GM19455 (cell line): ENCODE data around the gene SIK2.

Source experiments
- ATAC-seq: cut with Tn5 transposase; IDR thresholded peaks from one replicate; pipeline ENCODE4 v1.9.1; 2021; ENCODE audit not compliant: unreplicated experiment

The SIK2 gene

DNA sequence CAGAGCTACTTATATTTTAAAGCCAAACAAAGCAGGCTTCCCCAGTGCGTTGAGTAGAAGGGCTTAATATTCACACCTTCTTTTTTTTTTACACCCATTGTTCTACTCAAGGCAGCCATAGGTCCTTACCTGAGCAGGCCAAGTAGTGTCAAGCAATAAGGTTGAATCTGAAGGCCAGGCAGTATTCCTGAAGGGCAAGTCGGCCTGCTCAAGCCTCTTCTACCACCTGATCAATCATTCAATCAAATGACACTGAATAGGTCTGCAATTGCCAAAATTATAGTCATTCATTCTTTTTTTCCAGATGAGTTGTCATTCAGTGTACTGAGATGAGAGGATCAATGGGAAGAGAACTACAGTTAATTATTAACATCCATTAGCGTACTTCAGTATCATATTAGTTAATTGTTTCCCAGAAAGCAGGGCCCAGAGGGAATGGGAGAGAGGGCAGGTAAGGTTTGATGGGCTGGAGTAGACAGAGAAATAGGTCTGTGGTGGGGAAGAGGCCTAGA lies 175.9 kb downstream of the SIK2 start:
- no peak for ATAC-seq

DNA sequence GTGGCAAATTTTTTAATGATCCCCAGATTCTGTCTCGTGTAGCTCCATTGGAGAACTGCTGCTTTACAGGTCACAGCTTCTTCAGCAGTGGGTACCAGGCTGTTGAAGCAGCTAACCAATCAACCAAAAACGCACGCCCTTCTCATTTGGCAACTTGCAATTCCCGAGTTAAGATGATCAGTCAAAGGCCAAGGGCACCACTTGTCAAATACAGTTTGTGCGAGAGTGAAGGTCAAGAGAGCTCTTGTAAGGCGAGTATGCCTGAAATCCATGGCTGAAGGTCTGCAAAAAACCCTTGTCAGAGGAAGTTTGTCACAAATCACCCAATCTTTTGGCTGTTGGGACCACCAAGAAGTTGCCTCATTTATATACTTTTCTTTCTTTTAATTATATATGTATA lies 176.9 kb downstream of the SIK2 start:
- ATAC-seq = no peak
